Naive thymus-derived CD4-positive, alpha-beta T cell (primary cell): Measurements from ENCODE around the gene ADH4. TPM values are rescaled to one million over a fixed set of nuclear protein-coding genes. Genes with fewer than 3 reads are reported as not detected.
"Not testable (repeated sequence)": the region's sequence is repeated elsewhere in the genome, so short reads cannot be mapped to it uniquely, and the experiment has no call there.

Source experiments
- ATAC-seq: fragments of 150-1000 bp; cut with Tn5 transposase; 2 replicates; pipeline ENCODE4 v1.10.0; 2021; ENCODE audit warnings: mild to moderate bottlenecking, moderate library complexity
- CTCF ChIA-PET: fragments of 350-600 bp; sonication (Branson Sonifier 250); formaldehyde crosslinking; loops from one replicate; lab custom pipeline; 2021; ENCODE audit warnings: antibody characterized with exemption; lab: Charles Lee
- POLR2A ChIA-PET: fragments of 350-600 bp; sonication (Branson Sonifier 250); formaldehyde crosslinking; loops from one replicate; lab custom pipeline; 2021; ENCODE audit warnings: antibody characterized with exemption, inconsistent platforms; lab: Charles Lee
- DNase-seq, 9 donors: peaks; one replicate each; pipeline versions ENCODE4 v3.0.0 to v3.0.0-alpha.2; 2020 to 2022; ENCODE audit warnings: mixed read lengths in 1 of 9
- H3K27ac ChIP-seq: one replicate; pipeline ENCODE4 v1.7.0; 2013; ENCODE audit warnings: mild to moderate bottlenecking, low read depth, low read length, moderate library complexity
- H3K27me3 ChIP-seq, 2 donors: one replicate each; pipeline ENCODE4 v1.7.0; 2013; ENCODE audit warnings: low read length in 2 of 2, mild to moderate bottlenecking in 2 of 2, moderate library complexity in 2 of 2; ENCODE audit not compliant: control insufficient read depth in 2 of 2, insufficient read depth in 2 of 2
- H3K36me3 ChIP-seq, 3 experiments: 1 replicate in 2 of 3; 2 replicates in 1 of 3; pipeline ENCODE4 v1.7.0; 2013; ENCODE audit warnings: low read length in 3 of 3, mild to moderate bottlenecking in 3 of 3, moderate library complexity in 1 of 3; ENCODE audit not compliant: insufficient read depth in 3 of 3, control insufficient read depth in 2 of 3
- H3K4me1 ChIP-seq, 2 donors: one replicate each; pipeline ENCODE4 v1.7.0; 2013; ENCODE audit warnings: low read length in 2 of 2, mild to moderate bottlenecking in 2 of 2, moderate library complexity in 1 of 2; ENCODE audit not compliant: control insufficient read depth in 2 of 2, insufficient read depth in 2 of 2
- H3K4me3 ChIP-seq: 2 replicates; pipeline ENCODE4 v1.7.0; 2013; ENCODE audit warnings: mild to moderate bottlenecking, low read length
- H3K9me3 ChIP-seq, 3 experiments: 1 replicate in 2 of 3; 2 replicates in 1 of 3; pipeline ENCODE4 v1.7.0; 2013; ENCODE audit warnings: low read length in 3 of 3; ENCODE audit not compliant: control insufficient read depth in 2 of 3
- H3K27ac Mint-ChIP-seq, 9 donors: one replicate each; pipeline ENCODE4 v1.8.0; 2020 to 2022; ENCODE audit warnings: mixed read lengths in 9 of 9, mild to moderate bottlenecking in 8 of 9, moderate library complexity in 5 of 9, inconsistent platforms in 2 of 9
- H3K27me3 Mint-ChIP-seq, 5 donors: one replicate each; pipeline ENCODE4 v1.8.0; 2021 to 2022; ENCODE audit warnings: mixed read lengths in 5 of 5, mild to moderate bottlenecking in 1 of 5
- H3K36me3 Mint-ChIP-seq, 5 donors: one replicate each; pipeline ENCODE4 v1.8.0; 2020 to 2022; ENCODE audit warnings: mixed read lengths in 5 of 5, mild to moderate bottlenecking in 3 of 5, inconsistent platforms in 1 of 5
- H3K4me1 Mint-ChIP-seq, 7 donors: one replicate each; pipeline ENCODE4 v1.8.0; 2020 to 2022; ENCODE audit warnings: mixed read lengths in 7 of 7, mild to moderate bottlenecking in 3 of 7, inconsistent platforms in 1 of 7
- H3K4me3 Mint-ChIP-seq, 10 donors: one replicate each; pipeline ENCODE4 v1.8.0; 2020 to 2022; ENCODE audit warnings: mild to moderate bottlenecking in 10 of 10, mixed read lengths in 10 of 10, moderate library complexity in 6 of 10, inconsistent platforms in 2 of 10
- H3K9me3 Mint-ChIP-seq, 11 donors: one replicate each; pipeline ENCODE4 v1.8.0; 2020 to 2022; ENCODE audit warnings: mixed read lengths in 11 of 11, mild to moderate bottlenecking in 4 of 11, inconsistent platforms in 1 of 11, moderate library complexity in 1 of 11
- intact Hi-C, 2 donors: fragments of 100-400 bp; cut with micrococcal nuclease; formaldehyde crosslinking; loops; one replicate each; pipeline ENCODE4 v1.15.1; 2023
- polyA plus RNA-seq, 2 donors: library from polyadenylated mRNA; unstranded; fragments of 300-500 nt; fragmentation: Illumina TruSeq; gene quantifications; one replicate each; pipeline ENCODE4 v1.2.3, GENCODE V29; 2021
- total RNA-seq, 6 experiments: library from RNA in 5 of 6; stranded (reverse) in 5 of 6; gene quantifications; 1 replicate in 5 of 6; 2 replicates in 1 of 6; pipeline ENCODE4 v1.2.3 and lab custom pipeline; 2021 to 2026

The ADH4 gene
- total and polyA plus RNA-seq, 7 experiments from 2014 or later = not detected

DNA sequence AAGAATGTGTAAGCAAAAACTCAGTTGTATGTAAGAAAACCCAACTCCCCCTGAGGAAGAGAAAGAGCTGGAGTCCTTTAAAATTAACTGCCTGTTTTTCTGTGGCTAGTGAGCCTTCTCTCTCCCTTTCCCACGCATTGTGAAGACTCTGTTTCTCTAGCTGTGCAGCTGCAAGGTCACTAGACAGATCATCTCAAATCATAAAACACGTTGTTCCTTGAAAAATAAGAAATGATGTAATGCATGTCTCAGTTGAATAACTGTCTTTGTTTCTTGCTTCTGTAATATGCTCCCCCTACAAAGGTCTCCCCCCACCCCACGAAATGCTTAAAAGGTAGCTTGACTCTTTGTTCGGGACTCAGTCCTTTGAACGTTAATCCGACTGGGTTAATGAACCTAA, 63.2 kb downstream of the ADH4 start:
- H3K27me3 ChIP-seq, CTCF ChIA-PET, H3K27ac ChIP-seq, H3K4me1 ChIP-seq, H3K4me3 Mint-ChIP-seq, intact Hi-C loops, ATAC-seq, H3K4me3 ChIP-seq, DNase-seq, H3K9me3 Mint-ChIP-seq, H3K9me3 ChIP-seq, H3K27me3 Mint-ChIP-seq, POLR2A ChIA-PET: not testable (repeated sequence)
- Mint-ChIP-seq H3K27ac (peak overlapping the region in 2 of 9 donors; percentile 9 to 18), H3K4me1 (peaks cover 3 to 32% (median 23%) of the 10 kb centered on the region in 7 donors), H3K36me3 (peaks cover 12 to 44% (median 24%) of the 10 kb centered on the region in 5 donors)
- peaks cover 10 to 85% (median 25%) of the 10 kb centered on the region in 3 experiments for H3K36me3 ChIP-seq

DNA sequence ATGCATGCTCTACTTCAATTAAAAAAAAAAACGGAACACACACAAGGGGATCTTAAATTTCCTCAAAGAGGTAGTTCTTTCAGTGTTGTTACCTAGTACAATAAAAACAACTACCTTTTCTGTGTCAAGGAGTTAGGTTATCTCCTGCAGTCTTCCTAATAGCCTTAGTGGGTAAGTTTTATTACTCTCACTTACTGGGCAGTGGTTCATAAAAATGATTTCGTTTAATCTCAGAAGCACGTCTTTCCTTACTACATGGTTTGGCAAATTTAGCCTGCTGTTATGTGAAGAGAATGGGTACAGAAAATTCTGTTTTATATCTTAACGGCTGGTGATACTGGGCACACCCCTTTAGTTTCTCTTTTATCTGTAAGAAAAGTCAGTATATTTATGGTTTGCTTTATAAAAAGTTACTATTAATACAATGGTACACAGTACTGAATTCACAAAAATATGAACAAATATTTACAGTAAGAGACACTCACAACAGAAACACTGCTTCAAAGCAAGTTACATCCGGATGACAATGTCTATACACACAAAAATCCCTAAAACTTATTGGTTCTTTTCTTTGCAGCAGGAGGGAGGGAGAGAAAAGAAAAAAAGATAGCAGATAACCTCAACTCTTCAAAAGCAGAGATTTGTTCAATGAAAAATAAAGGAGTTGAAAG, 64.3 kb downstream of the ADH4 start:
- Mint-ChIP-seq H3K36me3 (peaks cover 8 to 41% (median 24%) of the 10 kb centered on the region in 5 donors), H3K27ac (peak overlapping the region in 4 of 9 donors; percentile 25 to 52 (median 30)), H3K4me1 (peaks cover 1 to 23% (median 14%) of the 10 kb centered on the region in 7 donors), H3K4me3 (no peak overlapping the region), H3K9me3 (no peaks in the 10 kb centered on the region), H3K27me3 (no peaks in the 10 kb centered on the region)
- H3K9me3 ChIP-seq = no peaks in the 10 kb centered on the region
- no peak for DNase-seq
- H3K36me3 ChIP-seq = peaks cover 8 to 86% (median 29%) of the 10 kb centered on the region in 3 experiments
- no peak overlapping the region for H3K4me3 ChIP-seq
- H3K27ac ChIP-seq = no peak overlapping the region
- H3K27me3 ChIP-seq = no peaks in the 10 kb centered on the region
- ChIA-PET CTCF (no interaction called here), POLR2A (interaction anchor here (1.9 kb wide), 1 partner anchor 9 kb away, joined by 5 read pairs; the partner anchor contains the start of gene ADH5)
- H3K4me1 ChIP-seq = no peaks in the 10 kb centered on the region
- intact Hi-C loops = no loop called here
- no peak for ATAC-seq

- DNase-seq (no peak), ATAC-seq (no peak)
- ChIA-PET POLR2A (interaction anchor here (1.9 kb wide), 1 partner anchor 9 kb away, joined by 5 read pairs; the partner anchor contains the start of gene ADH5), CTCF (no interaction called here)
- intact Hi-C loops = no loop called here
- peak overlapping the region in 6 of 9 donors; percentile 6 to 67 (median 41) for H3K27ac Mint-ChIP-seq
- no peaks in the 10 kb centered on the region for H3K9me3 Mint-ChIP-seq
- peaks cover 1 to 21% (median 10%) of the 10 kb centered on the region in 7 donors for H3K4me1 Mint-ChIP-seq
- Histone ChIP-seq H3K27ac (no peak overlapping the region), H3K27me3 (no peaks in the 10 kb centered on the region), H3K9me3 (no peaks in the 10 kb centered on the region), H3K4me3 (no peak overlapping the region), H3K4me1 (no peaks in the 10 kb centered on the region), H3K36me3 (peaks cover 10 to 85% (median 35%) of the 10 kb centered on the region in 3 experiments)
- peaks cover 8 to 41% (median 24%) of the 10 kb centered on the region in 5 donors for H3K36me3 Mint-ChIP-seq
- no peaks in the 10 kb centered on the region for H3K27me3 Mint-ChIP-seq
- H3K4me3 Mint-ChIP-seq = no peak overlapping the region
Observed at GRCh38 chr4:99078931-99079624, 65.0 kb downstream of the ADH4 start.

- H3K4me1 Mint-ChIP-seq = peaks cover 1 to 16% (median 8%) of the 10 kb centered on the region in 7 donors
- H3K4me3 ChIP-seq = no peak overlapping the region
- H3K27ac Mint-ChIP-seq = peak overlapping the region in 4 of 9 donors; percentile 22 to 72 (median 34)
- H3K4me1 ChIP-seq = no peaks in the 10 kb centered on the region
- intact Hi-C loops = no loop called here
- ChIA-PET CTCF (no interaction called here), POLR2A (no interaction called here)
- H3K36me3 ChIP-seq = peaks cover 5 to 83% (median 41%) of the 10 kb centered on the region in 3 experiments
- no peaks in the 10 kb centered on the region for H3K27me3 Mint-ChIP-seq
- H3K9me3 ChIP-seq = no peaks in the 10 kb centered on the region
- no peaks in the 10 kb centered on the region for H3K9me3 Mint-ChIP-seq
- no peaks in the 10 kb centered on the region for H3K27me3 ChIP-seq
- ATAC-seq (no peak), DNase-seq (no peak)
- peaks cover 10 to 48% (median 27%) of the 10 kb centered on the region in 5 donors for H3K36me3 Mint-ChIP-seq
- no peak overlapping the region for H3K4me3 Mint-ChIP-seq
- H3K27ac ChIP-seq = no peak overlapping the region
Observed at GRCh38 chr4:99078336-99078735, 65.8 kb downstream of the ADH4 start.

DNA sequence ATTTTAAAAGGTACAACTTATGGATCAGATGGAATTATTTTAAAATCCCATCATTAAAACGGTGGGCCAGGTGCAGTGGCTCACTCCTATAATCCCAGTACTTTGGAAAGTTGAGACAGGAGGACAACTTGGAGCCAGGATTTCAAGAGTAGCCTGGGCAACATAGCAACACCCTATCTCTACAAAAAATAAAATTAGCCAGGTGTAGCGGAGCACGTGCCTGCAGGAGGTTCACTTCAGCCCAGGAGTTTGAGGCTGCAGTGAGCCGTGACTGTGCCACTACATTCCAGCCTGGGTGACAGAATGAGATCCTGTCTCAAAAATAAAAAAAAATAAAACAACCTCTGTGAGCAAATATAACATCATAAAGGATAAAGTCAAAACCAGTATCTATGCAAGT, 66.9 kb downstream of the ADH4 start:
- POLR2A ChIA-PET = no interaction called here
- Histone ChIP-seq H3K4me3 (no peak overlapping the region), H3K27ac (no peak overlapping the region), H3K9me3 (no peaks in the 10 kb centered on the region), H3K27me3 (no peaks in the 10 kb centered on the region), H3K36me3 (peaks cover 5 to 84% (median 41%) of the 10 kb centered on the region in 3 experiments), H3K4me1 (no peaks in the 10 kb centered on the region)
- DNase-seq = no peak
- Mint-ChIP-seq H3K36me3 (peaks cover 10 to 51% (median 26%) of the 10 kb centered on the region in 5 donors), H3K4me1 (peaks cover 0 to 15% (median 8%) of the 10 kb centered on the region in 7 donors), H3K9me3 (no peaks in the 10 kb centered on the region), H3K27me3 (no peaks in the 10 kb centered on the region), H3K27ac (peak overlapping the region in 1 of 9 donors; percentile 74), H3K4me3 (no peak overlapping the region)
- intact Hi-C loops = no loop called here
- no peak for ATAC-seq
- CTCF ChIA-PET = no interaction called here

GRCh38 chr4:99076292-99076976, 67.7 kb downstream of the ADH4 start:
- Histone ChIP-seq H3K27me3 (no peaks in the 10 kb centered on the region), H3K9me3 (no peaks in the 10 kb centered on the region), H3K4me3 (no peak overlapping the region), H3K4me1 (no peaks in the 10 kb centered on the region), H3K27ac (no peak overlapping the region), H3K36me3 (peaks cover 5 to 83% (median 41%) of the 10 kb centered on the region in 3 experiments)
- Mint-ChIP-seq H3K36me3 (peaks cover 10 to 52% (median 23%) of the 10 kb centered on the region in 5 donors), H3K27ac (peak overlapping the region in 4 of 9 donors; percentile 17 to 80 (median 54)), H3K4me1 (peaks cover 0 to 12% (median 8%) of the 10 kb centered on the region in 7 donors), H3K4me3 (no peak overlapping the region), H3K9me3 (no peaks in the 10 kb centered on the region), H3K27me3 (no peaks in the 10 kb centered on the region)
- ATAC-seq = no peak
- DNase-seq = no peak
- intact Hi-C loops = no loop called here
- ChIA-PET CTCF (interaction anchor here (1.2 kb wide), 1 partner anchor 20 kb away, joined by 3 read pairs; no protein-coding TSS in a partner anchor), POLR2A (no interaction called here)
